ENCODE data around the gene LRP5.

The LRP5 gene

GRCh38 chr11:68338051-68338780 lies 25.8 kb downstream of the LRP5 start:
- no peak overlapping the region for H3K4me3 ChIP-seq (ENCODE audit: low read depth, low read length)
- no peak for TF ChIP-seq CTCF (conservative IDR thresholded peaks at IDR 0.05; ENCODE audit: low read depth, low read length)
- DNase-seq (ENCODE audit: low read depth) = peak; percentile 48

GRCh38 chr11:68340003-68340767 lies 27.8 kb downstream of the LRP5 start:
- no peak for TF ChIP-seq CTCF (conservative IDR thresholded peaks at IDR 0.05; ENCODE audit: low read depth, low read length)
- H3K4me3 ChIP-seq (ENCODE audit: low read depth, low read length) = no peak overlapping the region
- no peak for DNase-seq (ENCODE audit: low read depth)

GRCh38 chr11:68340784-68341556 lies 28.6 kb downstream of the LRP5 start:
- no peak overlapping the region for H3K4me3 ChIP-seq (ENCODE audit: low read depth, low read length)
- TF ChIP-seq CTCF (conservative IDR thresholded peaks at IDR 0.05; ENCODE audit: low read depth, low read length) = no peak
- no peak for DNase-seq (ENCODE audit: low read depth)

GRCh38 chr11:68341557-68342458 lies 29.4 kb downstream of the LRP5 start:
- peak; percentile 34 for TF ChIP-seq CTCF (conservative IDR thresholded peaks at IDR 0.05; ENCODE audit: low read depth, low read length)
- no peak for DNase-seq (ENCODE audit: low read depth)
- no peak overlapping the region for H3K4me3 ChIP-seq (ENCODE audit: low read depth, low read length)

GRCh38 chr11:68342459-68343158 lies 30.2 kb downstream of the LRP5 start:
- no peak overlapping the region for H3K4me3 ChIP-seq (ENCODE audit: low read depth, low read length)
- DNase-seq (ENCODE audit: low read depth) = no peak
- TF ChIP-seq CTCF (conservative IDR thresholded peaks at IDR 0.05; ENCODE audit: low read depth, low read length) = no peak

Measured in choroid plexus epithelial cell (primary cell).